Astrocyte (in vitro differentiated cells and primary cell): ENCODE results near the gene HKDC1. TPM values are rescaled to one million over a fixed set of nuclear protein-coding genes. Genes with fewer than 3 reads are reported as not detected.
"Not testable (repeated sequence)": the region's sequence is repeated elsewhere in the genome, so short reads cannot be mapped to it uniquely, and the experiment has no call there.

ENCODE experiments used
- DNase-seq: peaks from one replicate; pipeline ENCODE4 v3.0.0-alpha.2; 2010; ENCODE audit warnings: low read depth
- FAIRE-seq: peaks from 2 replicates; lab custom pipeline; 2011; peaks lifted over from hg19 to GRCh38; lab: Jason Lieb, UNC
- H2AFZ ChIP-seq: 2 replicates; pipeline ENCODE4 v1.6.0; 2012; ENCODE audit warnings: low read depth, low read length, inconsistent platforms
- H3K27ac ChIP-seq: 2 replicates; pipeline ENCODE4 v1.5.1; 2011; ENCODE audit warnings: low read depth, low read length, inconsistent platforms
- H3K27me3 ChIP-seq: 2 replicates; pipeline ENCODE4 v1.6.0; 2011; ENCODE audit warnings: low read length, inconsistent platforms; ENCODE audit not compliant: insufficient read depth
- H3K36me3 ChIP-seq: 2 replicates; pipeline ENCODE4 v1.5.1; 2011; ENCODE audit warnings: low read length, inconsistent platforms; ENCODE audit not compliant: insufficient read depth
- H3K4me1 ChIP-seq: 2 replicates; pipeline ENCODE4 v1.5.1; 2011; ENCODE audit warnings: low read length, inconsistent platforms; ENCODE audit not compliant: insufficient read depth
- H3K4me2 ChIP-seq: 2 replicates; pipeline ENCODE4 v1.6.0; 2012; ENCODE audit warnings: low read length, inconsistent platforms
- H3K4me3 ChIP-seq: 2 replicates; pipeline ENCODE4 v1.5.1; 2011; ENCODE audit warnings: low read depth, mild to moderate bottlenecking, low read length, inconsistent platforms; ENCODE audit not compliant: insufficient read depth
- H3K79me2 ChIP-seq: 2 replicates; pipeline ENCODE4 v1.6.0; 2012; ENCODE audit warnings: mild to moderate bottlenecking, low read length, inconsistent platforms; ENCODE audit not compliant: insufficient read depth
- H3K9ac ChIP-seq: 2 replicates; pipeline ENCODE4 v1.6.0; 2012; ENCODE audit warnings: mild to moderate bottlenecking, low read length, inconsistent platforms
- H3K9me3 ChIP-seq: 2 replicates; pipeline ENCODE4 v1.5.1; 2012; ENCODE audit warnings: low read depth, mild to moderate bottlenecking, low read length, inconsistent platforms; ENCODE audit not compliant: insufficient read depth
- H4K20me1 ChIP-seq: 2 replicates; pipeline ENCODE4 v1.6.0; 2012; ENCODE audit warnings: low read length, inconsistent platforms; ENCODE audit not compliant: insufficient read depth
- H3K27ac Mint-ChIP-seq: one replicate; pipeline ENCODE4 v1.8.0; 2021; ENCODE audit warnings: mild to moderate bottlenecking, mixed read lengths; ENCODE audit not compliant: unreplicated experiment
- H3K27me3 Mint-ChIP-seq: one replicate; pipeline ENCODE4 v1.8.0; 2021; ENCODE audit warnings: low read depth, mixed read lengths; ENCODE audit not compliant: unreplicated experiment
- H3K36me3 Mint-ChIP-seq: one replicate; pipeline ENCODE4 v1.8.0; 2021; ENCODE audit warnings: low read depth, mixed read lengths; ENCODE audit not compliant: unreplicated experiment
- H3K4me1 Mint-ChIP-seq: one replicate; pipeline ENCODE4 v1.8.0; 2021; ENCODE audit warnings: low read depth, mixed read lengths; ENCODE audit not compliant: unreplicated experiment
- H3K4me3 Mint-ChIP-seq: one replicate; pipeline ENCODE4 v1.8.0; 2021; ENCODE audit warnings: mild to moderate bottlenecking, moderate library complexity, mixed read lengths; ENCODE audit not compliant: unreplicated experiment
- H3K9me3 Mint-ChIP-seq: one replicate; pipeline ENCODE4 v1.8.0; 2021; ENCODE audit warnings: mild to moderate bottlenecking, mixed read lengths; ENCODE audit not compliant: unreplicated experiment
- EZH2 ChIP-seq: IDR thresholded peaks from 2 replicates; pipeline ENCODE4 v1.6.1; 2012; ENCODE audit warnings: mild to moderate bottlenecking, low read length, inconsistent platforms; ENCODE audit not compliant: insufficient read depth
- total RNA-seq: library from RNA; stranded (reverse); gene quantifications from 2 replicates; pipeline ENCODE4 v1.2.1, GENCODE V29; 2021
- TF ChIP-seq, protein P1 (sequence below): IDR thresholded peaks from 2 replicates; pipeline ENCODE4 v1.5.1; 2011; ENCODE audit warnings: low read depth, mild to moderate bottlenecking, inconsistent platforms, low read length, moderate library complexity; ENCODE audit not compliant: insufficient read depth

The HKDC1 gene
- total RNA-seq, 1 donor from 2014 or later, result 4.2 TPM

DNA sequence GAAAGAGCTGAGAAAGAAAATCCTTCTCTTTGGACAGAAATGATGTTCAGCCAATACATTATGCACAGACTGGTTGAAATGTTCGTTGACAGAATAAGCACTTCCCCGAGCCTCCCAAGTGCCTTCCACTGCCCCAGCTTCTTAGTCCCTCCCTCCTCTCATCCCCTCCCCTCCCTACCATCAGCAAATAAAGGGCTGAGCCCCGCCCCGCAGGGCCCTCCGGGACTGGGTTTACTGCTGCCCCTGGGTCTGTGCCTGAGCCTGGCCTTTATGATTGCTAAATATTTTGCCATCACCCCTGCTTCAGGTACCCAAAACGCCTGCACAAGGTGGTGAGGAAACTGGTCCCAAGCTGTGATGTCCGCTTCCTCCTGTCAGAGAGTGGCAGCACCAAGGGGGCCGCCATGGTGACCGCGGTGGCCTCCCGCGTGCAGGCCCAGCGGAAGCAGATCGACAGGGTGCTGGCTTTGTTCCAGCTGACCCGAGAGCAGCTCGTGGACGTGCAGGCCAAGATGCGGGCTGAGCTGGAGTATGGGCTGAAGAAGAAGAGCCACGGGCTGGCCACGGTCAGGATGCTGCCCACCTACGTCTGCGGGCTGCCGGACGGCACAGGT is 28.1 kb downstream of the HKDC1 start:
- FAIRE-seq (no peak), DNase-seq (no peak)
- H3K36me3 ChIP-seq, result no peaks in the 10 kb centered on the region
- Mint-ChIP-seq H3K36me3 (no peaks in the 10 kb centered on the region), H3K27me3 (peaks cover 15% of the 10 kb centered on the region), H3K27ac (no peak overlapping the region), H3K9me3 (no peaks in the 10 kb centered on the region), H3K4me1 (no peaks in the 10 kb centered on the region), H3K4me3 (no peak overlapping the region)
- no peak overlapping the region for H3K27ac ChIP-seq
- no peak overlapping the region for H2AFZ ChIP-seq
- no peaks in the 10 kb centered on the region for H3K9me3 ChIP-seq
- TF ChIP-seq, protein P1, sequence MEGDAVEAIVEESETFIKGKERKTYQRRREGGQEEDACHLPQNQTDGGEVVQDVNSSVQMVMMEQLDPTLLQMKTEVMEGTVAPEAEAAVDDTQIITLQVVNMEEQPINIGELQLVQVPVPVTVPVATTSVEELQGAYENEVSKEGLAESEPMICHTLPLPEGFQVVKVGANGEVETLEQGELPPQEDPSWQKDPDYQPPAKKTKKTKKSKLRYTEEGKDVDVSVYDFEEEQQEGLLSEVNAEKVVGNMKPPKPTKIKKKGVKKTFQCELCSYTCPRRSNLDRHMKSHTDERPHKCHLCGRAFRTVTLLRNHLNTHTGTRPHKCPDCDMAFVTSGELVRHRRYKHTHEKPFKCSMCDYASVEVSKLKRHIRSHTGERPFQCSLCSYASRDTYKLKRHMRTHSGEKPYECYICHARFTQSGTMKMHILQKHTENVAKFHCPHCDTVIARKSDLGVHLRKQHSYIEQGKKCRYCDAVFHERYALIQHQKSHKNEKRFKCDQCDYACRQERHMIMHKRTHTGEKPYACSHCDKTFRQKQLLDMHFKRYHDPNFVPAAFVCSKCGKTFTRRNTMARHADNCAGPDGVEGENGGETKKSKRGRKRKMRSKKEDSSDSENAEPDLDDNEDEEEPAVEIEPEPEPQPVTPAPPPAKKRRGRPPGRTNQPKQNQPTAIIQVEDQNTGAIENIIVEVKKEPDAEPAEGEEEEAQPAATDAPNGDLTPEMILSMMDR, result no peak
- TF ChIP-seq EZH2, result no peak
- peaks cover 2% of the 10 kb centered on the region for H3K27me3 ChIP-seq
- no peaks in the 10 kb centered on the region for H4K20me1 ChIP-seq
- H3K4me1 ChIP-seq, result no peaks in the 10 kb centered on the region
- no peaks in the 10 kb centered on the region for H3K79me2 ChIP-seq
- no peak overlapping the region for H3K4me2 ChIP-seq
- no peak overlapping the region for H3K9ac ChIP-seq
- no peak overlapping the region for H3K4me3 ChIP-seq

DNA sequence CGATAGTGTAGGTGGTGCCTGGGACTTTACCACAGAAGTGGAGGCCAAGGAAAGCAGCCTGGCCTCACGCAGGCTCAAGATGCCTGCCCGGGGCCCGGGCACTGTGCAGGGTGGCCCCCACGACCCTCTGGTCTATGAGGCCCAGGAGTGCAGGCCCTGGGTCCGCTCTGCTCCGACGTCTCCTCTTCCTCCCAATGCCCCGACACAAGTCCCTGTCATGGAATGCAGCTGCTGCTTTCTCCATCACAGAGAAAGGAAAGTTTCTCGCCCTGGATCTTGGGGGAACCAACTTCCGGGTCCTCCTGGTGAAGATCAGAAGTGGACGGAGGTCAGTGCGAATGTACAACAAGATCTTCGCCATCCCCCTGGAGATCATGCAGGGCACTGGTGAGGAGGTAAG is 29.9 kb downstream of the HKDC1 start:
- Histone ChIP-seq H3K36me3 (no peaks in the 10 kb centered on the region), H4K20me1 (no peaks in the 10 kb centered on the region), H3K79me2 (no peaks in the 10 kb centered on the region), H3K27me3 (peaks cover 2% of the 10 kb centered on the region), H3K9ac (no peak overlapping the region), H3K9me3 (no peaks in the 10 kb centered on the region), H3K4me2 (no peak overlapping the region), H2AFZ (no peak overlapping the region), H3K4me1 (no peaks in the 10 kb centered on the region), H3K4me3 (no peak overlapping the region), H3K27ac (no peak overlapping the region)
- H3K27me3 Mint-ChIP-seq, result peaks cover 17% of the 10 kb centered on the region
- H3K4me1 Mint-ChIP-seq, result no peaks in the 10 kb centered on the region
- H3K36me3 Mint-ChIP-seq, result no peaks in the 10 kb centered on the region
- DNase-seq (no peak), FAIRE-seq (no peak)
- no peak overlapping the region for H3K4me3 Mint-ChIP-seq
- no peak overlapping the region for H3K27ac Mint-ChIP-seq
- H3K9me3 Mint-ChIP-seq, result no peaks in the 10 kb centered on the region
- TF ChIP-seq, protein P1, result no peak
- no peak for TF ChIP-seq EZH2

DNA sequence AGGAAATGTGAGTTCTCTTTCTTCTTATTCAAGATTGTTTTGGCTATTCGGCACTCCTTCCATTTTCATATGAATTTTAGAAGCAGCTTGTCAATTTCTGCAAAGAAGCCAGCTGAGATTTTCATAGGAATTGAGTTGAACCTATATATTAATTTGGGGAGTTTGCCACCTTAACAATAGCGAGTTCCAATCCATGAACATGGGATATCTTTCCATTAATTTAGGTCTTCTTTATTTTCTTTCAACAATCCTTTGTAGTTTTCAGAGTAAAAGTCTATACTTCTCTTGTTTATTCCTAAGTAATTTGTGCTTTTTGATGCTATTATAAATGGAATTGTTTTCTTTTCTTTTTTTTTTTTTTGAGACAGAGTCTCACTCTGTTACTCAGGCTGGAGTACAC is 31.3 kb downstream of the HKDC1 start:
- not testable (repeated sequence) for H3K27ac Mint-ChIP-seq, H2AFZ ChIP-seq, H3K36me3 ChIP-seq, H3K9ac ChIP-seq, H3K27me3 Mint-ChIP-seq, H4K20me1 ChIP-seq, H3K4me2 ChIP-seq, FAIRE-seq, H3K9me3 Mint-ChIP-seq, H3K4me3 Mint-ChIP-seq, DNase-seq, H3K9me3 ChIP-seq, H3K4me3 ChIP-seq, H3K36me3 Mint-ChIP-seq, H3K27ac ChIP-seq, H3K4me1 ChIP-seq, H3K79me2 ChIP-seq, H3K27me3 ChIP-seq, H3K4me1 Mint-ChIP-seq
